Esophagus squamous epithelium (tissue), 5 donors: ENCODE measurements around the gene COX19. TPM values are rescaled to one million over a fixed set of nuclear protein-coding genes. Genes with fewer than 3 reads are reported as not detected.

Source experiments
- DNase-seq: peaks from one replicate; lab custom pipeline; 2025; lab: John Stamatoyannopoulos, UW
- H3K27ac ChIP-seq, 4 donors: fragments of 200-600 bp; sonication (generic); one replicate each; pipeline ENCODE4 v1.5.1; 2016 to 2019; ENCODE audit warnings: mild to moderate bottlenecking in 1 of 4
- H3K27me3 ChIP-seq, 4 donors: fragments of 200-600 bp; sonication (generic); 1 replicate in 3 of 4; 2 replicates in 1 of 4; pipeline versions ENCODE4 v1.5.1 to v1.6.0; 2017 to 2021; ENCODE audit warnings: antibody characterized with exemption in 1 of 4
- H3K36me3 ChIP-seq, 3 donors: fragments of 200-600 bp; sonication (generic); one replicate each; pipeline ENCODE4 v1.5.1; 2016 to 2019
- H3K4me1 ChIP-seq, 3 donors: fragments of 200-600 bp; sonication (generic); one replicate each; pipeline ENCODE4 v1.5.1; 2017 to 2019
- H3K4me3 ChIP-seq, 4 donors: fragments of 200-600 bp; sonication (generic); 1 replicate in 3 of 4; 2 replicates in 1 of 4; pipeline ENCODE4 v1.5.1; 2016 to 2019; ENCODE audit warnings: mild to moderate bottlenecking in 2 of 4, moderate library complexity in 1 of 4
- H3K9me3 ChIP-seq, 3 donors: fragments of 200-600 bp; sonication (generic); one replicate each; pipeline ENCODE4 v1.5.1; 2016 to 2019
- POLR2A ChIP-seq, 4 donors: fragments of 450-650 bp; IDR thresholded peaks; one replicate each; pipeline ENCODE4 v1.6.1; 2017; ENCODE audit warnings: antibody characterized with exemption in 4 of 4, mild to moderate bottlenecking in 4 of 4, moderate library complexity in 3 of 4
- WGBS, 2 donors: methylation state at CpG; one replicate each; pipeline ENCODE4 v1.1.5; 2018; 5-methylcytosine and 5-hydroxymethylcytosine counted together
- intact Hi-C: fragments of 100-400 bp; cut with DNase I; formaldehyde crosslinking; loops from one replicate; pipeline ENCODE4 v1.15.0; 2022
- total RNA-seq, 4 donors: library from RNA; depleted of rRNA; stranded (reverse); fragments of >200 nt; gene quantifications; one replicate each; pipeline ENCODE4 v1.1.0, GENCODE V29; 2016
- TF ChIP-seq, protein P1 (sequence below), 6 experiments: fragments of 450-650 bp in 4 of 6; fragments of 200-600 bp in 2 of 6; sonication (generic) in 2 of 6; IDR thresholded peaks; one replicate each; pipeline ENCODE4 v1.5.1; 2016 to 2019; ENCODE audit warnings: antibody characterized with exemption in 6 of 6, mild to moderate bottlenecking in 4 of 6, moderate library complexity in 4 of 6
- donor health status: DM: yes; HTN: yes; CAD: no.

The COX19 gene
- total RNA-seq, 4 donors from 2014 or later: 4.0 to 13.0 (median 6.9) TPM

DNA sequence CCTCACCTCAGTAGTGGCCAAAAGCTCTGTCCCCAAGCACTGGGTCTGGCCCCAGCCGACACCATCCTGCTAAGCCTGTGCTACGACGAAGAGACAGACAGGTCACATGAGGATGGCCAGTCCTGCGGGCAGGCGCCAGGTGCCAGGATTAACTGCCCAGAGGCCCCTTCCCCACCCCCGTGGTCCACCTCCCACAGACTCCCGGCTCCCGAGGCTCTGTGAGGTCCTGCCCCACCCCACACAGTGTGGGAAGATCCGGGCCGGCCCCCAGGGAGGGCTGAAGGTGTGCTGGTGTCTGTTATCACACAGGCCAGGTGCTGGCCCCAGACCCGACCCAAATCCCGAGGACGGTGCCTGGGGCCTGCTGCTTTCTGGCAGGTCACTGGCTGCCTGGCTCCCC lies 34.9 kb upstream of the COX19 start:
- TF ChIP-seq, protein P1, sequence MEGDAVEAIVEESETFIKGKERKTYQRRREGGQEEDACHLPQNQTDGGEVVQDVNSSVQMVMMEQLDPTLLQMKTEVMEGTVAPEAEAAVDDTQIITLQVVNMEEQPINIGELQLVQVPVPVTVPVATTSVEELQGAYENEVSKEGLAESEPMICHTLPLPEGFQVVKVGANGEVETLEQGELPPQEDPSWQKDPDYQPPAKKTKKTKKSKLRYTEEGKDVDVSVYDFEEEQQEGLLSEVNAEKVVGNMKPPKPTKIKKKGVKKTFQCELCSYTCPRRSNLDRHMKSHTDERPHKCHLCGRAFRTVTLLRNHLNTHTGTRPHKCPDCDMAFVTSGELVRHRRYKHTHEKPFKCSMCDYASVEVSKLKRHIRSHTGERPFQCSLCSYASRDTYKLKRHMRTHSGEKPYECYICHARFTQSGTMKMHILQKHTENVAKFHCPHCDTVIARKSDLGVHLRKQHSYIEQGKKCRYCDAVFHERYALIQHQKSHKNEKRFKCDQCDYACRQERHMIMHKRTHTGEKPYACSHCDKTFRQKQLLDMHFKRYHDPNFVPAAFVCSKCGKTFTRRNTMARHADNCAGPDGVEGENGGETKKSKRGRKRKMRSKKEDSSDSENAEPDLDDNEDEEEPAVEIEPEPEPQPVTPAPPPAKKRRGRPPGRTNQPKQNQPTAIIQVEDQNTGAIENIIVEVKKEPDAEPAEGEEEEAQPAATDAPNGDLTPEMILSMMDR (IDR thresholded peaks at IDR 0.05): no peak
- TF ChIP-seq POLR2A (IDR thresholded peaks at IDR 0.05): no peak
- Histone ChIP-seq H3K9me3 (no peaks in the 10 kb centered on the region), H3K4me1 (peaks cover 5 to 41% (median 12%) of the 10 kb centered on the region in 3 donors), H3K27ac (no peak overlapping the region), H3K27me3 (no peaks in the 10 kb centered on the region), H3K36me3 (peaks cover 0 to 41% (median 0%) of the 10 kb centered on the region in 3 donors), H3K4me3 (no peak overlapping the region)
- DNase-seq: no peak
- no CpG with 5 or more reads among the region's 13 CpGs for WGBS, 2 donors
- intact Hi-C loops: no loop called here

DNA sequence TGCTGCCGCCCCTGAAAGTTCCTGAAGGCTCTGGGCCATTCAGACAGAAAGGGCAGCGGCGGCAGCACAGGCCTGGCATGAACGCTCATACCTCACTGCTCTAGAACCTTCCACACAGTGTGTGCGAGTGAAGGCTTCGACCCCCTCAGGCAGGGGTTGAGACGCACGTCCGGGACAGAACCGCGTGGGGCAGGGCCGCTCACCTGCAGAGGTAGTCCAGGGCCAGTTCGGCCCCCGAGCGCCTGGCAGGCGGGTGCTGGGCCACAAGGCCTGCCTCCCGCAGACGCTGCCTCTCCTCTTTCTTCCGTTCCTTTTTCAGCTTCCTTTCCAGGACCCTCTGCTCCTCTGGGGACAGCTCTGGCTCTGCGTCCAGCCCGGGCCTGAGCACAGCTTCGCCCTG lies 34.4 kb upstream of the COX19 start:
- no peak for TF ChIP-seq POLR2A (IDR thresholded peaks at IDR 0.05)
- Histone ChIP-seq H3K4me1 (peaks cover 5 to 36% (median 8%) of the 10 kb centered on the region in 3 donors), H3K4me3 (no peak overlapping the region), H3K9me3 (no peaks in the 10 kb centered on the region), H3K36me3 (peaks cover 0 to 43% (median 0%) of the 10 kb centered on the region in 3 donors), H3K27ac (no peak overlapping the region), H3K27me3 (no peaks in the 10 kb centered on the region)
- 87 to 89% methylated on average over 6 to 7 of the region's 22 CpGs for WGBS, 2 donors
- intact Hi-C loops: no loop called here
- no peak for DNase-seq

DNA sequence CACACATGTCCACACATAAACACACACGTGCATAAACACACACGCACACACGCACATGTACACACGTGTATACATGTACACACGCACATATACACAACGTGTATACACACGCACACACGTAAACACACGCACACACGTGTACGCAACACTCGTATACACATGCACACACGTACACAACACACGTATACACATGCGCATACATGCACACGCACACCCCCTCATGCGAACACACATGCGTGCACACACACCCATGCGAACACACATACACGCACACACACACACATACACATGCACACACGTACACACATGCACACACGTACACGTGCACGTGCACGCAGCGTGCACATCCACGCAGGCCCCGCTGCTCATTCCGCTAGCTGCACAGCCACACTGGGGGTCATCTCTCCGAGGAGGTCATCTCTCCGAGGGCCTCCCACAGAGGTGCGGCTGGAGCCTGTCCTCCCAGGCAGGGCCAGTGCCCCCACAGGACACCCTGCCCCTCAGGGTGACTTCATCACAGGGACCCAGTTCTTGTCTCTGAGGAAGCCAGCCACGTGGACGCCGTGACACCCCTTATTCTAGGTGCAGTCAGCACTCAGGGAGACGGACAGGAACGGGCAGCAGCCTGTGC lies 33.5 kb upstream of the COX19 start:
- peaks cover 5 to 27% (median 8%) of the 10 kb centered on the region in 3 donors for H3K4me1 ChIP-seq
- H3K4me3 ChIP-seq: no peak overlapping the region
- intact Hi-C loops: no loop called here
- no peaks in the 10 kb centered on the region for H3K9me3 ChIP-seq
- peaks cover 0 to 52% (median 0%) of the 10 kb centered on the region in 3 donors for H3K36me3 ChIP-seq
- no peaks in the 10 kb centered on the region for H3K27me3 ChIP-seq
- H3K27ac ChIP-seq: no peak overlapping the region
- WGBS, 2 donors: 91 to 95% methylated on average over 27 to 35 of the region's 37 CpGs
- TF ChIP-seq, protein P1 (IDR thresholded peaks at IDR 0.05): no peak
- no peak for DNase-seq

DNA sequence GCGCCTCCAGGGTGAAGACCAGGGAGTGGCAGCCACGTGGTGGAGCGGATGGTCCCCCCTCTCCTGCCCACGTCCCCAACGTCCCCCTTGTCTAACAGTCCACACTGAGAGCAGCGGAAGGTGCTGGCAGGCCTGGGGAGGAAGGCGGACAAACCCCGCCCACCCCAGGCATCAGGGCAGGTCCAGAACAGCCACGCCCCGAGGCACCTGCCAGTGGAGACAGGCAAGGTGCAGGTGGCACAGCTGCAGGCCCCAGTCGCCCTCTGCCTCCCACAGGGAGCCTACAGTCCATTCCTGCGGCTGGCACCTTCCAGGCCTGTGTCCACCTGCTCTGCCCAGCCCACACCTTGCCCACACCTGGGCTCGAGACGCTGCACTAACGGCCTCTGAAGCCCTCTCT lies 32.6 kb upstream of the COX19 start:
- 48 to 69% methylated on average over 3 to 10 of the region's 15 CpGs for WGBS, 2 donors
- DNase-seq: no peak

DNA sequence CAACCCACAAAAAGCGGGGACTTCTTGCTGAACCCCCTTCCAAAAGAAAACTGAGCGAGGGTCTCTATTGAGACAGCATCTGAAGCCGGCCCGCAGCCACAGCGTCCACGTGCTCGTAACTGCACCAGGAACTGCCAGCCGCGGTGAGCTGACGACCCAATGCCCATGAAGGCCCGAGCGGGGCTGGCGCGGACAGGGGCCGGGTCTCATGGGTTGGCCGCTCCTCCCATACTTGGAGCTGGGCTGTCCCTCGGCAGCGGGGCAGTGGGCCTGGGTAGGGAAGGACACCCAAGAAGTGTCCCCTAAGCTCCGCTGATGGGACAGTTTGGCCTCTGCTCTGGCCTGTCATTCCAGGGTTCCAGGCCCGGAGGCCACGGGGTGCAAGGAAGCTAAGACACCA lies 30.0 kb upstream of the COX19 start:
- 87 to 92% methylated on average over 3 to 9 of the region's 21 CpGs for WGBS, 2 donors
- H3K4me3 ChIP-seq: no peak overlapping the region
- no peaks in the 10 kb centered on the region for H3K9me3 ChIP-seq
- no peaks in the 10 kb centered on the region for H3K4me1 ChIP-seq
- no peaks in the 10 kb centered on the region for H3K27me3 ChIP-seq
- intact Hi-C loops: no loop called here
- no peak for DNase-seq
- H3K27ac ChIP-seq: no peak overlapping the region
- TF ChIP-seq POLR2A (IDR thresholded peaks at IDR 0.05): no peak
- TF ChIP-seq, protein P1 (IDR thresholded peaks at IDR 0.05): no peak
- peaks cover 0 to 59% (median 0%) of the 10 kb centered on the region in 3 donors for H3K36me3 ChIP-seq

More for the DNA sequence above, 32.6 kb upstream of the COX19 start:
- TF ChIP-seq, protein P1 (IDR thresholded peaks at IDR 0.05): no peak
- TF ChIP-seq POLR2A (IDR thresholded peaks at IDR 0.05): no peak
- Histone ChIP-seq H3K4me1 (peaks cover 4 to 18% (median 5%) of the 10 kb centered on the region in 3 donors), H3K36me3 (peaks cover 0 to 54% (median 0%) of the 10 kb centered on the region in 3 donors), H3K27ac (no peak overlapping the region), H3K9me3 (no peaks in the 10 kb centered on the region), H3K4me3 (no peak overlapping the region), H3K27me3 (no peaks in the 10 kb centered on the region)
- intact Hi-C loops: no loop called here
